Measurements from ENCODE around the gene LTBR.

- TF ChIP-seq POLR2A (IDR thresholded peaks at IDR 0.05) (no peak), CTCF (IDR thresholded peaks at IDR 0.05) (no peak)
Observed at GRCh38 chr12:6355491-6356373, 28.2 kb upstream of the LTBR start.
